H7 (cell line): ENCODE data around the gene FUT8. TPM values are rescaled to one million over a fixed set of nuclear protein-coding genes. Genes with fewer than 3 reads are reported as not detected.

Experiments used
- DNase-seq: peaks from one replicate; pipeline ENCODE4 v3.0.0; 2012
- H3K27me3 ChIP-seq: 2 replicates; pipeline ENCODE4 v1.6.0; 2011; ENCODE audit warnings: mild to moderate bottlenecking, low read length; ENCODE audit not compliant: control insufficient read depth, insufficient read depth
- H3K36me3 ChIP-seq: replicated peaks from 2 replicates; pipeline ENCODE4 v1.5.1; 2011; ENCODE audit warnings: low read length; ENCODE audit not compliant: control insufficient read depth, insufficient read depth
- H3K4me3 ChIP-seq: 2 replicates; pipeline ENCODE4 v1.5.1; 2011; ENCODE audit warnings: low read depth, mild to moderate bottlenecking, control low read depth, low read length, moderate library complexity; ENCODE audit not compliant: insufficient read depth
- total RNA-seq: library from RNA; depleted of rRNA; stranded (reverse); fragments of >200 nt; shearing (Covaris generic); gene quantifications from 2 replicates; pipeline ENCODE4 v1.2.3, GENCODE V29; 2014

FUT8 gene
- total RNA-seq, 1 experiment from 2014 or later = 34.9 TPM

GRCh38 chr14:65428691-65429090 is 16.2 kb downstream of the FUT8 start:
- no peak for DNase-seq
- Histone ChIP-seq H3K36me3 (no peaks in the 10 kb centered on the region), H3K27me3 (no peaks in the 10 kb centered on the region), H3K4me3 (no peak overlapping the region)

DNA sequence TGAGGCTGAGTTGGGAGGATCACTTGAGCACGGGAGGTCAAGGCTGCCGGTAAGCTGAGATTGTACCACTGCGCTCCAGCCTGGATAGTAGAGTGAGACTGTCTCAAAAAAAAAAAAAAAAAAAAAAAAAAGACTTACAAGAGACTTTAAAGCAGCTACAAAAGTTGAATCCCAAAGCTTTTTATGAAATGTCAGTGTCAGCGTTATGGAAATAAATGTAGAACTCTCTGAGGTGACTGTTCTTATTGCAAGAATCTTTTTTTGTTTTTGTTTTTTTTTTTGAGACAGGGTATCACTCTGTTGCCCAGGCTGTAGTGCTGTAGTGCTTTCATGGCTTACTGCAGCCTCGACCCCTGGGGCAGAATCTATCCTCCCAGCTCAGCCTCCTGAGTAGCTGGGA is 17.2 kb downstream of the FUT8 start:
- no peak for DNase-seq
- Histone ChIP-seq H3K36me3 (no peaks in the 10 kb centered on the region), H3K27me3 (no peaks in the 10 kb centered on the region), H3K4me3 (no peak overlapping the region)

GRCh38 chr14:65431245-65431644 is 18.7 kb downstream of the FUT8 start:
- no peak overlapping the region for H3K4me3 ChIP-seq
- DNase-seq = no peak
- H3K36me3 ChIP-seq = no peaks in the 10 kb centered on the region
- no peaks in the 10 kb centered on the region for H3K27me3 ChIP-seq

GRCh38 chr14:65431951-65432350 is 19.4 kb downstream of the FUT8 start:
- DNase-seq = no peak
- Histone ChIP-seq H3K27me3 (no peaks in the 10 kb centered on the region), H3K36me3 (no peaks in the 10 kb centered on the region), H3K4me3 (no peak overlapping the region)

- Histone ChIP-seq H3K36me3 (no peaks in the 10 kb centered on the region), H3K4me3 (no peak overlapping the region), H3K27me3 (no peaks in the 10 kb centered on the region)
- no peak for DNase-seq
These were observed 19.9 kb downstream of the FUT8 start for GRCh38 chr14:65432361-65432948.

DNA sequence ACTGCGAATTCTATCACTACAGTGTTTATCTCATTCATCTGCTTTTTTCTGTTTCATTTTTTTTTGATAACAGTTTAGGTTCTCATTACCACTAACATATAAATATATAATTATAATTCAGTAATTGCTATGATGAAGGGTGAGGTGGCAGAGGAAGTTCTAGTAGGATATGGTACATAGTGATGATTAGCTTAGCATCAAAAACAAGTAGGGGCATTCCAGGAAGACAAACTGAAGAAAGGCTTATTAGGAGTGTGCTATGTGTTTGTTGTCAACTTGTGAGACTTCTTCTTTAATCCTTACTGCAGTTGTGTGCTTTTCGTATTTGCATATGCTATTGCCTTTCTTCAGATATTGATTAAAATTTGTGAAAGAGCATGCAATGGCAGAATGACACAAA is 20.6 kb downstream of the FUT8 start:
- DNase-seq = no peak
- no peak overlapping the region for H3K4me3 ChIP-seq
- H3K27me3 ChIP-seq = no peaks in the 10 kb centered on the region
- H3K36me3 ChIP-seq = no peaks in the 10 kb centered on the region

- no peaks in the 10 kb centered on the region for H3K36me3 ChIP-seq
- H3K27me3 ChIP-seq = no peaks in the 10 kb centered on the region
- no peak for DNase-seq
- no peak overlapping the region for H3K4me3 ChIP-seq
These were observed 21.1 kb downstream of the FUT8 start for GRCh38 chr14:65433646-65434045.

DNA sequence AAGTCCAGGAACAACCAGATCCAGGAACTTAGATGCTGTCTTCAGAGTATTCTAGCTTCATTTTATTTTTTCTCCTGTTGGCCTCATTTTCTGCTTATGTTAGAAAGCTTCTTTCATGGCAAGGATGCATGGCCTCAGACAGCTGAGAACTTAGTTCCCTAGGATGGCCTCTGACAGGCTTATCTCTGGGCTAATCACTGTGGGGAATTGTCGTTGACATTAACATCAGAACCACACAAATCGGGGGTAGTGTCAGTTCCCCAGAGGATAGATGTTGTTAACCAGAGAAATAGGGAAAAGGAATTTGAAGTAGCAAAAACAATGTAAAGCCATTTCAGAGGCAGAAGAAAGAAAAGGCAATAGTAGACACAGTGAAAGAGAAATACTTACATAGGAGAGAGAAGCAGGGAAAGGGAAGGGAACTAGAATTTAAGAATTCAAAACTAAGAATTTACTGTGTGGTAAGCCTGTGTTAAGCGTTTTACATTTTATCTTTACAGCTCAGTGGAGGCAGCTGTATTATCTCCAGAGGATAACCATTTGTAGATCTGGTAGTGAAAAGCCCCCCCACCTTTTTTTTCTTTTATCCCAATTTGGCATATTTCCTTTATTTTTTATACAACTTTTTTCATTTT is 21.8 kb downstream of the FUT8 start:
- Histone ChIP-seq H3K4me3 (no peak overlapping the region), H3K27me3 (no peaks in the 10 kb centered on the region), H3K36me3 (no peaks in the 10 kb centered on the region)
- peak; percentile 13 for DNase-seq

GRCh38 chr14:65438266-65438933 is 25.9 kb downstream of the FUT8 start:
- no peaks in the 10 kb centered on the region for H3K36me3 ChIP-seq
- no peak for DNase-seq

DNA sequence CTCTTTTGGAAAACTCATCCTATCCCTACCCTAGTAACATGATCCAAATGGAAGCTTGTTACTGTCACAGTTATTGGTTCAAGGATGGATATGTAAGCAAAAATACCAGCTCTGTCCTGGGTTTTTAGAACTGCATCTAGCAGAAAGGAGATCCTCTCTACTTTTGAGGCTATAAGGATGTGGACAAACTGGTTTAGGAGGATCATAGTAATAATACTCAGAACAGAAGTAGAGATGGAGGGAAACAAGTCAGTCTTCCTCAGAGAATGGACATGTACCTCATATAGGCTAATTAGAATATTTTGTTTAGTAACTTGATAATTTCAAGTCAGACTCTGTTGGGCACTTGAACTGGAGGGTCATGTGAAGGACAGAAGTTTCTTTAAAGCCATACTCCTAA is 26.6 kb downstream of the FUT8 start:
- no peak for DNase-seq
- H3K4me3 ChIP-seq = no peak overlapping the region
- H3K27me3 ChIP-seq = no peaks in the 10 kb centered on the region
- no peaks in the 10 kb centered on the region for H3K36me3 ChIP-seq

More at GRCh38 chr14:65438266-65438933, 25.9 kb downstream of the FUT8 start:
- H3K27me3 ChIP-seq = no peaks in the 10 kb centered on the region
- no peak overlapping the region for H3K4me3 ChIP-seq

DNA sequence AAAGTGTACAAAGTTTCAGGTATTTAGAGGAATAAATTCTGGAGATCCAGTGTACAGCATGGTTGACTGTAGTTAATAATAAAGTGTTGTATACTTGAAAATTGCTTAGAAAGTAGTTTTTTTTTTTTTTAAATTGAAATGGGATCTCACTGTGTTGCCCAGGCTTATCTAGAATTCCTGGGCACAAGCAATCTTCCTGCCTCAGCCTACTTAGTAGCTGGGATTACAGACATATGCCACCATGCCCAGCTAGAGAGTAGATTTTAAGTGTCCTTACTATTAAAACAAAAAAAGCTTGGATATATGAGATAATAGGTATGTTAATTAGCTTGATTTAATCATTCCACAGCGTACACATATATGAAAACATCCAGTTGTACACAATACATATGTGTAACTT is 27.7 kb downstream of the FUT8 start:
- no peaks in the 10 kb centered on the region for H3K27me3 ChIP-seq
- no peak overlapping the region for H3K4me3 ChIP-seq
- DNase-seq = no peak
- H3K36me3 ChIP-seq = no peaks in the 10 kb centered on the region

GRCh38 chr14:65444230-65444629 is 31.7 kb downstream of the FUT8 start:
- no peaks in the 10 kb centered on the region for H3K36me3 ChIP-seq
- no peaks in the 10 kb centered on the region for H3K27me3 ChIP-seq
- no peak for DNase-seq
- H3K4me3 ChIP-seq = no peak overlapping the region

DNA sequence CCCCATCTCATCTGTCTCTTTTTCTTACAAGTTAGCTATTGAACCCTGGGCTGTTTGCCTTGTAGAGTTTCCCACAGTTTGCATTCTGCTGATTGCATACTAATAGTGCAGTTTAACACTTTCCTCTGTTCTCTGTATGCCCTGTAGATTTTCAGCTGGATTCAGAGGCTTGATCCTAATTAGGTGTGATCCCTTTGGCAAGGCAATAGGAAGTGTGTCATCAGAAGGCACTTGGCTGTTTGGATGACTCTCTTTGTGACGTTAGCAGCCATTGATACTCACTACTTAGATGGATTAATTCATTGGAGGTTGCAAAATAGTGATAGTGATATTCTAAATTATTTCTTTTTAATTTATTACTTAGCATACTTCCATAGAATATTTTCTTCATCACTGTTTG is 33.6 kb downstream of the FUT8 start:
- Histone ChIP-seq H3K27me3 (no peaks in the 10 kb centered on the region), H3K36me3 (no peaks in the 10 kb centered on the region), H3K4me3 (no peak overlapping the region)
- no peak for DNase-seq

DNA sequence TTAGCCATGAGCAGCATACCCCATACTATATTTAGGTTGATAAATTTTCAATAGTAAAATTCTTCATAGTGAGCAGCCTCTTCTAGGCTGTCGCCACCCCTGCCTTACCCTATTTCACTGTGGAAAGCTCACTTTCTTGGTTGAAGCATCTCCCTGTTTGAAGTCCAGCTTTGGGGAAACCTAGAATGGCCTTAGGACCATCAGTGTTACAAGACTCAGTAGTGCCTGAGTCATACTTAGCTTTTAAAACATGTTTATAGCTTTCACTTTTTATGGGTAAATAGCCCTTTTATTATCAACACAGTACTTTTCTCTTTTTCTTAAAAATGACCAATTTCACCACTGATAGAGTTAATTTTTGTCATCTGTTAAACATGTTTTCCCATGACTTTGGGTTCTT is 37.1 kb downstream of the FUT8 start:
- DNase-seq = no peak
- no peaks in the 10 kb centered on the region for H3K27me3 ChIP-seq
- no peaks in the 10 kb centered on the region for H3K36me3 ChIP-seq
- no peak overlapping the region for H3K4me3 ChIP-seq

DNA sequence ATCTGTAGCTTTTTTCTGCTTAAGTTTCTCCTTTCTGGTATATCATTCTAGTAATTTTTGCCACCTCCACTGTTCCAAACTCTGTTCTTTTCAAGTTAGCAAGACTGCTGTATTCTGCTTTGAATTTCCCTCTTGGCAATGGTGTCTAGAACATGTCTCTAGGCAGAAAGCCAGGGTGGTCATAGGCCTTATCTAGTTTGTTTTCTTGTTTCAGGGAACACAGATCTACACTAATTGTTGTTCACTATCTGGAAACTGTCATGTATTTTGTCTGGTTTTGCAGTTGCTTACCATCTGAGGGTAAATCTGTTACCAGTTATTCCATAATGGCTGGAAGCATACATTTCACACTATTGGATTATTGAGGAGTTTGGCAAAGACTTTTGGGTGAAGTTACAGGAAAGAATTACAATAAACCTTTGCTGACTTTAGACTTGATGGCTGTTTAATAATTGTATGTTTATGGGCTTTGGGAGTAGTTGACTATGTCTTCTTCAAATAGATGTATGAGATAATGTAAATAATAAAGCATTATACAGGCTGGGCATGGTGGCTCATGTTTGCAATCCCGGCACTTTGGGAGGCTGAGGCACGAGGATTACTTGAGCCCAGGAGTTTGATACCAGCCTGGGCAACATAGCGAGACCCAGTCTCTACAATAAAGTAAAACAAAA is 41.4 kb downstream of the FUT8 start:
- Histone ChIP-seq H3K36me3 (no peaks in the 10 kb centered on the region), H3K27me3 (no peaks in the 10 kb centered on the region), H3K4me3 (no peak overlapping the region)
- no peak for DNase-seq
